ENCODE data around the gene ZNF287. TPM values are rescaled to one million over a fixed set of nuclear protein-coding genes. Genes with fewer than 3 reads are reported as not detected.

ZNF287 gene
- total and polyA plus RNA-seq, 2 of the 8 experiments (the other 6 are each of a cell fraction or from before 2014, with no cell fraction given) = 1.7 to 5.6 TPM

DNA sequence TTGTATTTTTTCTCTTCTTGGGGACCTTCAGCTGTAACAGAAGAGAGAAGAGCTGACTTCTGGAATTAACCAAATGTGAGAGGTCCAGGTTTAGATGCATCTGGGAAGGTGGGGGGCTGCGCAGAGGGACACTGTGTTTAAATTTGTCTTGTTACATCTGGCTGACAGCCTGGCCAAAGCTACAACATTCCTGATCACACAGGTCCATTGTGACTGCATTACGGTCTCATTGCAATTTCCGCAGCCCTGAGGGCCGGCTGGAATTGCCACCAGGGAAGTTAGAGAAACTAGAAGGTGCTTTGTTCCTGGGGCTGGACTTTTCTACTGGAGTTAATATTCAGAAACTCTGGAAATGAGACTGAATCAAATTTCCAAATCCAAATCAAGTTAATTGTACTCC, 39.1 kb downstream of the ZNF287 start:
- Histone ChIP-seq H3K4me3 (ENCODE audit: extremely low read depth in 1 of 4, insufficient read depth in 2 of 4, low read depth in 3 of 4, low read length in 4 of 4) (no peak overlapping the region), H4K20me1 (replicated peaks in 1 of 2; ENCODE audit: control insufficient read depth in 1 of 2, insufficient read depth in 2 of 2, low read length in 2 of 2) (no peaks in the 10 kb centered on the region), H3K27ac (ENCODE audit: low read depth, low read length) (no peak overlapping the region), H3K18ac (ENCODE audit: extremely low read depth, low read length) (no peak overlapping the region), H3K27me3 (replicated peaks in 1 of 4; ENCODE audit: control insufficient read depth in 3 of 4, extremely low read depth in 1 of 4, insufficient read depth in 3 of 4, low read length in 3 of 4) (0 out of 7 replicates have a peak, but pooled peaks cover 0 to 2% (median 0%) of the 10 kb centered on the region in 4 experiments), H3K4me2 (ENCODE audit: insufficient read depth in 1 of 2, low read depth in 2 of 2, low read length in 2 of 2) (no peak overlapping the region), H3K23me2 (ENCODE audit: low read depth, low read length) (no peaks in the 10 kb centered on the region; the same call in 1 of the 2 replicates), H4K5ac (ENCODE audit: insufficient read length, low read depth, low read length) (no peak overlapping the region), H2BK120ac (replicated peaks; ENCODE audit: low read depth, low read length) (no peak overlapping the region), H3K23ac (ENCODE audit: insufficient read length) (no peak overlapping the region), H3K4ac (replicated peaks; ENCODE audit: insufficient read length, low read depth, low read length) (no peak overlapping the region), H2BK5ac (ENCODE audit: low read depth, low read length) (no peak overlapping the region), H3K79me2 (ENCODE audit: control insufficient read depth in 1 of 2, insufficient read depth in 2 of 2, low read length in 2 of 2) (no peaks in the 10 kb centered on the region), H4K91ac (replicated peaks; ENCODE audit: insufficient read length, low read length) (no peak overlapping the region), H3K14ac (ENCODE audit: insufficient read length) (no peak overlapping the region), H3K36me3 (ENCODE audit: control insufficient read depth in 2 of 4, insufficient read depth in 4 of 4, low read length in 3 of 4) (no peaks in the 10 kb centered on the region), H3K4me1 (replicated peaks in 1 of 4; ENCODE audit: control insufficient read depth in 3 of 4, insufficient read depth in 4 of 4, low read length in 3 of 4) (peaks cover 0 to under 1% (median 0%) of the 10 kb centered on the region in 4 experiments; a peak in 2 of 7 replicates), H2AK5ac (ENCODE audit: low read depth, low read length) (no peak overlapping the region), H3K9me3 (ENCODE audit: insufficient read depth in 2 of 2, low read depth in 1 of 2, low read length in 1 of 2) (no peaks in the 10 kb centered on the region), H2BK15ac (ENCODE audit: low read length) (no peak overlapping the region), H4K8ac (ENCODE audit: extremely low read depth, insufficient read depth, low read length) (no peak overlapping the region; the same call in 1 of the 2 replicates), H2AFZ (ENCODE audit: low read length) (no peak overlapping the region), H2BK12ac (ENCODE audit: low read depth, low read length) (no peak overlapping the region), H3K79me1 (ENCODE audit: low read depth, low read length) (no peaks in the 10 kb centered on the region), H3K56ac (replicated peaks; ENCODE audit: insufficient read length, low read depth, low read length) (no peak overlapping the region), H2BK20ac (ENCODE audit: low read length) (no peak overlapping the region), H3K9ac (replicated peaks in 1 of 4; ENCODE audit: extremely low read depth in 1 of 4, low read depth in 3 of 4, low read length in 3 of 4) (no peak overlapping the region)
- CTCF ChIA-PET (ENCODE audit: partially characterized antibody) = interaction anchor here (1.0 to 34.1 kb wide), 4 partner anchors 13 to 160 kb away, joined by 3 to 941 read pairs (median 4); partner anchors contain the start of gene CCDC144A
- no peak for DNase-seq (ENCODE audit: low read depth in 1 of 2, low spot score in 2 of 2)
- 96% methylated on average over 4 of the region's 4 CpGs; no CpG with 5 or more reads in 1 of the 2 experiments for WGBS, 2 experiments (ENCODE audit: extremely low coverage in 1 of 2, insufficient coverage in 1 of 2, insufficient read length in 1 of 2, insufficient replicate concordance in 2 of 2, low coverage in 1 of 2, low lambda C conversion rate in 2 of 2, missing lambda C conversion rate in 1 of 2)
- POLR2A ChIA-PET (ENCODE audit: partially characterized antibody) = interaction anchor here (1.2 to 1.7 kb wide), 2 partner anchors 88 to 91 kb away, joined by 4 read pairs; no protein-coding TSS in a partner anchor
- no peak for FAIRE-seq
- TF ChIP-seq CHD2 (IDR thresholded peaks at IDR 0.05; ENCODE audit: low read length) (no peak), POLR2AphosphoS5 (IDR thresholded peaks at IDR 0.05; ENCODE audit: low read depth, low read length) (no peak), SIX5 (IDR thresholded peaks at IDR 0.05; ENCODE audit: low read depth, low read length) (no peak), BCL11A (IDR thresholded peaks at IDR 0.05; ENCODE audit: low read depth in 2 of 2, low read length in 2 of 2) (no peak), NANOG (IDR thresholded peaks at IDR 0.05; ENCODE audit: insufficient read depth, low read depth, low read length, poor library complexity, severe bottlenecking) (no peak), RXRA (IDR thresholded peaks at IDR 0.05; ENCODE audit: insufficient read depth, low read depth, low read length) (no peak), RNF2 (IDR thresholded peaks at IDR 0.05; ENCODE audit: borderline replicate concordance, low read depth, low read length, missing control alignments, poor library complexity, severe bottlenecking) (no peak), TBP (IDR thresholded peaks at IDR 0.05; ENCODE audit: low read depth, low read length) (no peak), TAF7 (optimal IDR thresholded peaks at IDR 0.05; ENCODE audit: borderline replicate concordance, low read depth, low read length) (no peak), GABPA (IDR thresholded peaks at IDR 0.05; ENCODE audit: borderline replicate concordance, insufficient read depth, low read length) (no peak)
- TF ChIP-seq, protein P1, sequence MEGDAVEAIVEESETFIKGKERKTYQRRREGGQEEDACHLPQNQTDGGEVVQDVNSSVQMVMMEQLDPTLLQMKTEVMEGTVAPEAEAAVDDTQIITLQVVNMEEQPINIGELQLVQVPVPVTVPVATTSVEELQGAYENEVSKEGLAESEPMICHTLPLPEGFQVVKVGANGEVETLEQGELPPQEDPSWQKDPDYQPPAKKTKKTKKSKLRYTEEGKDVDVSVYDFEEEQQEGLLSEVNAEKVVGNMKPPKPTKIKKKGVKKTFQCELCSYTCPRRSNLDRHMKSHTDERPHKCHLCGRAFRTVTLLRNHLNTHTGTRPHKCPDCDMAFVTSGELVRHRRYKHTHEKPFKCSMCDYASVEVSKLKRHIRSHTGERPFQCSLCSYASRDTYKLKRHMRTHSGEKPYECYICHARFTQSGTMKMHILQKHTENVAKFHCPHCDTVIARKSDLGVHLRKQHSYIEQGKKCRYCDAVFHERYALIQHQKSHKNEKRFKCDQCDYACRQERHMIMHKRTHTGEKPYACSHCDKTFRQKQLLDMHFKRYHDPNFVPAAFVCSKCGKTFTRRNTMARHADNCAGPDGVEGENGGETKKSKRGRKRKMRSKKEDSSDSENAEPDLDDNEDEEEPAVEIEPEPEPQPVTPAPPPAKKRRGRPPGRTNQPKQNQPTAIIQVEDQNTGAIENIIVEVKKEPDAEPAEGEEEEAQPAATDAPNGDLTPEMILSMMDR (IDR thresholded peaks at IDR 0.05; ENCODE audit: control extremely low read depth in 1 of 3, insufficient read depth in 1 of 3, low read depth in 1 of 3, low read length in 3 of 3) = no peak
